CD14-positive monocyte (primary cell): ENCODE data around the gene MACF1. TPM values are rescaled to one million over a fixed set of nuclear protein-coding genes. Genes with fewer than 3 reads are reported as not detected.

Source experiments
- DNase-seq, 3 donors: peaks; one replicate each; pipeline ENCODE4 v3.0.0-alpha.2; 2011 to 2022
- H2AFZ ChIP-seq: 2 replicates; pipeline ENCODE4 v1.6.0; 2012; ENCODE audit warnings: mild to moderate bottlenecking, low read depth, low read length, inconsistent platforms; ENCODE audit not compliant: insufficient read depth, poor library complexity, severe bottlenecking
- H3K27ac ChIP-seq, 2 donors: 1 replicate in 1 of 2; 2 replicates in 1 of 2; pipeline ENCODE4 v1.5.1; 2012 to 2013; ENCODE audit warnings: low read length in 2 of 2, control low read depth in 1 of 2, inconsistent platforms in 1 of 2, low read depth in 1 of 2, mild to moderate bottlenecking in 1 of 2
- H3K27me3 ChIP-seq, 2 donors: one replicate each; pipeline versions ENCODE4 v1.6.0 to v1.6.1; 2011 to 2013; ENCODE audit warnings: low read length in 2 of 2; ENCODE audit not compliant: control insufficient read depth in 2 of 2, insufficient read depth in 2 of 2
- H3K36me3 ChIP-seq, 2 donors: replicated peaks in 1 of 2; 1 replicate in 1 of 2; 2 replicates in 1 of 2; pipeline versions ENCODE4 v1.5.1 to v1.6.1; 2012 to 2013; ENCODE audit warnings: low read length in 2 of 2, control low read depth in 1 of 2, inconsistent platforms in 1 of 2, mild to moderate bottlenecking in 1 of 2; ENCODE audit not compliant: insufficient read depth in 2 of 2, control insufficient read depth in 1 of 2
- H3K4me1 ChIP-seq, 2 donors: 1 replicate in 1 of 2; 2 replicates in 1 of 2; pipeline versions ENCODE4 v1.5.1 to v1.6.1; 2012 to 2013; ENCODE audit warnings: low read length in 2 of 2, control low read depth in 1 of 2, inconsistent platforms in 1 of 2, mild to moderate bottlenecking in 1 of 2, moderate library complexity in 1 of 2; ENCODE audit not compliant: insufficient read depth in 2 of 2, control insufficient read depth in 1 of 2
- H3K4me2 ChIP-seq: replicated peaks from 2 replicates; pipeline ENCODE3; 2012; ENCODE audit warnings: low read length, moderate library complexity, mild to moderate bottlenecking; ENCODE audit not compliant: poor library complexity, severe bottlenecking; ENCODE audit errors: extremely low read depth
- H3K4me3 ChIP-seq, 3 experiments: fragments of 200-600 bp in 1 of 3; sonication (generic) in 1 of 3; replicated peaks in 1 of 3; 1 replicate in 2 of 3; 2 replicates in 1 of 3; pipeline ENCODE4 v1.5.1; 2011 to 2013; ENCODE audit warnings: low read length in 3 of 3, mild to moderate bottlenecking in 3 of 3, control low read depth in 2 of 3, low read depth in 2 of 3, inconsistent platforms in 1 of 3, moderate library complexity in 1 of 3
- H3K79me2 ChIP-seq: 2 replicates; pipeline ENCODE4 v1.6.0; 2012; ENCODE audit warnings: mild to moderate bottlenecking, control low read depth, inconsistent platforms, low read length, moderate library complexity; ENCODE audit not compliant: insufficient read depth
- H3K9ac ChIP-seq: 2 replicates; pipeline ENCODE4 v1.6.0; 2017; ENCODE audit warnings: low read length, mild to moderate bottlenecking; ENCODE audit not compliant: insufficient read depth, poor library complexity, severe bottlenecking
- H3K9me3 ChIP-seq, 2 donors: replicated peaks in 1 of 2; 1 replicate in 1 of 2; 2 replicates in 1 of 2; pipeline versions ENCODE4 v1.5.1 to v1.6.1; 2012 to 2013; ENCODE audit warnings: low read length in 2 of 2, control low read depth in 1 of 2; ENCODE audit not compliant: control insufficient read depth in 1 of 2, insufficient read depth in 1 of 2
- H4K20me1 ChIP-seq: 2 replicates; pipeline ENCODE4 v1.6.0; 2012; ENCODE audit warnings: mild to moderate bottlenecking, low read length, control low read depth, moderate library complexity; ENCODE audit not compliant: insufficient read depth
- H3K27ac Mint-ChIP-seq, 7 donors: one replicate each; pipeline ENCODE4 v1.8.0; 2020; ENCODE audit warnings: mild to moderate bottlenecking in 7 of 7, mixed read lengths in 7 of 7, moderate library complexity in 6 of 7, inconsistent platforms in 2 of 7
- H3K27me3 Mint-ChIP-seq, 3 donors: one replicate each; pipeline ENCODE4 v1.8.0; 2021 to 2022; ENCODE audit warnings: low read depth in 3 of 3, mild to moderate bottlenecking in 3 of 3, mixed read lengths in 3 of 3, moderate library complexity in 3 of 3, inconsistent platforms in 1 of 3
- H3K36me3 Mint-ChIP-seq, 2 donors: one replicate each; pipeline ENCODE4 v1.8.0; 2020; ENCODE audit warnings: mixed read lengths in 2 of 2, inconsistent platforms in 1 of 2, mild to moderate bottlenecking in 1 of 2
- H3K4me1 Mint-ChIP-seq: one replicate; pipeline ENCODE4 v1.8.0; 2020; ENCODE audit warnings: mild to moderate bottlenecking, mixed read lengths
- H3K4me3 Mint-ChIP-seq, 2 donors: one replicate each; pipeline ENCODE4 v1.8.0; 2020; ENCODE audit warnings: mild to moderate bottlenecking in 2 of 2, mixed read lengths in 2 of 2, moderate library complexity in 1 of 2
- H3K9me3 Mint-ChIP-seq, 7 donors: one replicate each; pipeline ENCODE4 v1.8.0; 2020 to 2022; ENCODE audit warnings: mixed read lengths in 7 of 7, mild to moderate bottlenecking in 6 of 7, moderate library complexity in 6 of 7, inconsistent platforms in 2 of 7
- CTCF ChIP-seq: fragments of 200-600 bp; IDR thresholded peaks from one replicate; pipeline ENCODE4 v1.8.0; 2022; ENCODE audit warnings: antibody characterized with exemption, mild to moderate bottlenecking
- WGBS: methylation state at CpG from one replicate; pipeline ENCODE4 v1.1.5; 2013; ENCODE audit warnings: missing lambda C conversion rate; ENCODE audit not compliant: insufficient coverage; 5-methylcytosine and 5-hydroxymethylcytosine counted together
- intact Hi-C, 2 donors: fragments of 100-400 bp; cut with micrococcal nuclease; formaldehyde crosslinking; loops; one replicate each; pipeline versions ENCODE4 v1.15.0 to v1.15.1; 2023
- polyA plus RNA-seq, 3 donors: library from polyadenylated mRNA; depleted of rRNA in 1 of 3; unstranded in 2 of 3; stranded (reverse) in 1 of 3; fragments of 300-500 nt in 2 of 3; fragments of >200 nt in 1 of 3; fragmentation: Illumina TruSeq in 2 of 3; gene quantifications; 1 replicate in 2 of 3; 2 replicates in 1 of 3; pipeline ENCODE4 v1.2.3, GENCODE V29; 2012 to 2021

MACF1 gene
- polyA plus RNA-seq, 3 donors, result 3.4 to 36.8 (median 4.5) TPM

GRCh38 chr1:39488793-39489566 is 284.5 kb downstream of the MACF1 start:
- H3K4me3 ChIP-seq, result no peak overlapping the region
- Mint-ChIP-seq H3K4me1 (peaks cover 20% of the 10 kb centered on the region), H3K27me3 (peaks cover 33 to 43% (median 37%) of the 10 kb centered on the region in 3 donors), H3K36me3 (peaks cover 34 to 35% of the 10 kb centered on the region in 2 donors), H3K9me3 (peaks cover 0 to 12% (median 2%) of the 10 kb centered on the region in 7 donors), H3K4me3 (peak overlapping the region in 1 of 2 donors; percentile 77), H3K27ac (peak overlapping the region in 1 of 7 donors; percentile 75)
- H3K79me2 ChIP-seq, result no peaks in the 10 kb centered on the region
- H3K4me1 ChIP-seq, result peaks cover 15 to 18% of the 10 kb centered on the region in 2 donors
- peak; percentile 16 to 39 (median 36) for DNase-seq
- H3K9me3 ChIP-seq, result peaks cover 0 to 15% of the 10 kb centered on the region in 2 donors
- peaks cover 11% of the 10 kb centered on the region for H4K20me1 ChIP-seq
- intact Hi-C loops, result loop anchor here (10.0 kb wide), 2 partner anchors 46 to 86 kb away; partner anchors contain the start of gene PABPC4 (in 1 of the 2)
- TF ChIP-seq CTCF, result no peak
- no peak overlapping the region for H3K27ac ChIP-seq
- 100% methylated on average over 1 of the region's 7 CpGs for WGBS
- peaks cover 33 to 41% of the 10 kb centered on the region in 2 donors for H3K36me3 ChIP-seq
- H3K9ac ChIP-seq, result no peak overlapping the region
- no peak overlapping the region for H3K4me2 ChIP-seq
- H2AFZ ChIP-seq, result no peak overlapping the region
- H3K27me3 ChIP-seq, result peaks cover 18 to 34% of the 10 kb centered on the region in 2 donors

GRCh38 chr1:39489567-39490239 is 285.2 kb downstream of the MACF1 start:
- Mint-ChIP-seq H3K36me3 (peaks cover 27 to 28% of the 10 kb centered on the region in 2 donors), H3K9me3 (peaks cover 0 to 12% (median 2%) of the 10 kb centered on the region in 7 donors)
- intact Hi-C loops, result loop anchor here (10.0 kb wide), 2 partner anchors 45 to 85 kb away; partner anchors contain the start of gene PABPC4 (in 1 of the 2)

More at GRCh38 chr1:39489567-39490239, 285.2 kb downstream of the MACF1 start:
- H3K4me1 ChIP-seq, result peaks cover 15 to 18% of the 10 kb centered on the region in 2 donors
- H2AFZ ChIP-seq, result no peak overlapping the region
- H3K4me2 ChIP-seq, result no peak overlapping the region
- Mint-ChIP-seq H3K4me1 (peaks cover 20% of the 10 kb centered on the region), H3K27ac (peak overlapping the region in 1 of 7 donors; percentile 42), H3K27me3 (peaks cover 39 to 50% (median 45%) of the 10 kb centered on the region in 3 donors), H3K4me3 (peak overlapping the region in 1 of 2 donors; percentile 77)
- H3K79me2 ChIP-seq, result no peaks in the 10 kb centered on the region
- 77% methylated on average over 11 of the region's 13 CpGs for WGBS
- peaks cover 0 to 15% of the 10 kb centered on the region in 2 donors for H3K9me3 ChIP-seq
- no peak for DNase-seq
- no peak overlapping the region for H3K27ac ChIP-seq
- TF ChIP-seq CTCF, result no peak
- H3K27me3 ChIP-seq, result peaks cover 18 to 40% of the 10 kb centered on the region in 2 donors
- peaks cover 11% of the 10 kb centered on the region for H4K20me1 ChIP-seq
- no peak overlapping the region for H3K9ac ChIP-seq
- no peak overlapping the region for H3K4me3 ChIP-seq
- H3K36me3 ChIP-seq, result peaks cover 28 to 34% of the 10 kb centered on the region in 2 donors
